IMR-90 (cell line): Measurements from ENCODE around the gene ANKFN1. TPM values are rescaled to one million over a fixed set of nuclear protein-coding genes. Genes with fewer than 3 reads are reported as not detected.

Experiments used
- ATAC-seq: fragments of 200-7000 bp; cut with Tn5 transposase; 2 replicates; pipeline ENCODE4 v1.9.1; 2020; ENCODE audit warnings: low read depth, mild to moderate bottlenecking, moderate library complexity
- BruUV-seq: library from RNA; stranded (reverse); fragments of 400-500 nt; replicated peaks from 2 replicates; lab custom pipeline; 2021; lab: Mats Ljungman, UMichigan
- CTCF ChIA-PET: fragments of 300-600 bp; formaldehyde crosslinking; extraction: SDS; loops from one replicate; lab custom pipeline; 2021; ENCODE audit warnings: antibody characterized with exemption; lab: Yijun Ruan, JAX
- POLR2A ChIA-PET: fragments of 300-600 bp; sonication (Branson Sonifier 250); formaldehyde crosslinking; loops from one replicate; lab custom pipeline; 2022; ENCODE audit warnings: antibody characterized with exemption; ENCODE audit not compliant: unreplicated experiment; lab: Charles Lee
- DNase-seq: peaks from one replicate; pipeline ENCODE4 v3.0.0; 2013
- H2AFZ ChIP-seq: replicated peaks from 2 replicates; pipeline ENCODE3; 2013; ENCODE audit warnings: low read length, mild to moderate bottlenecking; ENCODE audit not compliant: poor library complexity
- H2AK5ac ChIP-seq: 2 replicates; pipeline ENCODE4 v1.6.1; 2013; ENCODE audit warnings: low read depth, low read length, inconsistent platforms
- H2AK9ac ChIP-seq: replicated peaks from 2 replicates; pipeline ENCODE3; 2013; ENCODE audit warnings: mild to moderate bottlenecking, low read depth, low read length, moderate library complexity; ENCODE audit not compliant: poor library complexity
- H2BK120ac ChIP-seq: 2 replicates; pipeline ENCODE4 v1.6.1; 2013; ENCODE audit warnings: low read depth, low read length, inconsistent platforms
- H2BK15ac ChIP-seq: 3 replicates; pipeline ENCODE4 v1.6.1; 2013; ENCODE audit warnings: low read depth, low read length, inconsistent platforms
- H2BK20ac ChIP-seq: 2 replicates; pipeline ENCODE4 v1.6.1; 2013; ENCODE audit warnings: low read depth, mild to moderate bottlenecking, inconsistent platforms, low read length, moderate library complexity
- H2BK5ac ChIP-seq: 2 replicates; pipeline ENCODE4 v1.6.1; 2013; ENCODE audit warnings: mild to moderate bottlenecking, low read depth, low read length, inconsistent platforms; ENCODE audit not compliant: poor library complexity, severe bottlenecking
- H3K14ac ChIP-seq: replicated peaks from 2 replicates; pipeline ENCODE4 v1.6.1; 2013; ENCODE audit warnings: low read depth, low read length, inconsistent platforms
- H3K18ac ChIP-seq: 2 replicates; pipeline ENCODE4 v1.6.1; 2013; ENCODE audit warnings: low read depth, low read length, control low read depth
- H3K23ac ChIP-seq: 2 replicates; pipeline ENCODE4 v1.6.1; 2013; ENCODE audit warnings: low read depth, low read length, inconsistent platforms
- H3K27ac ChIP-seq: 2 replicates; pipeline ENCODE4 v1.5.1; 2013; ENCODE audit warnings: mild to moderate bottlenecking, control low read depth, low read length; ENCODE audit not compliant: insufficient read depth
- H3K27me3 ChIP-seq: 2 replicates; pipeline ENCODE4 v1.6.1; 2013; ENCODE audit warnings: low read length; ENCODE audit not compliant: control insufficient read depth, insufficient read depth
- H3K36me3 ChIP-seq: 2 replicates; pipeline ENCODE4 v1.6.1; 2013; ENCODE audit warnings: low read length, mixed read lengths; ENCODE audit not compliant: control insufficient read depth, insufficient read depth
- H3K4ac ChIP-seq: 2 replicates; pipeline ENCODE4 v1.6.1; 2013; ENCODE audit warnings: low read depth, low read length, inconsistent platforms
- H3K4me1 ChIP-seq: 2 replicates; pipeline ENCODE4 v1.6.1; 2013; ENCODE audit warnings: low read length, mixed read lengths; ENCODE audit not compliant: control insufficient read depth, insufficient read depth
- H3K4me2 ChIP-seq: 2 replicates; pipeline ENCODE4 v1.6.1; 2013; ENCODE audit warnings: low read depth, mild to moderate bottlenecking, control low read depth, low read length, moderate library complexity
- H3K4me3 ChIP-seq: 2 replicates; pipeline ENCODE4 v1.5.1; 2013; ENCODE audit warnings: low read depth, mild to moderate bottlenecking, control low read depth, low read length, moderate library complexity; ENCODE audit not compliant: insufficient read depth
- H3K56ac ChIP-seq: 2 replicates; pipeline ENCODE4 v1.6.1; 2013; ENCODE audit warnings: low read length, inconsistent platforms; ENCODE audit not compliant: insufficient read depth; ENCODE audit errors: extremely low read depth
- H3K79me1 ChIP-seq, 2 experiments: 2 replicates each; pipeline ENCODE4 v1.6.1; 2013; ENCODE audit warnings: low read length in 2 of 2, inconsistent platforms in 1 of 2, low read depth in 1 of 2
- H3K9ac ChIP-seq: 2 replicates; pipeline ENCODE4 v1.6.1; 2013; ENCODE audit warnings: low read depth, low read length, control low read depth
- H3K9me1 ChIP-seq: 2 replicates; pipeline ENCODE4 v1.6.1; 2013; ENCODE audit warnings: low read length, inconsistent platforms; ENCODE audit not compliant: insufficient read depth
- H3K9me3 ChIP-seq: 2 replicates; pipeline ENCODE4 v1.6.1; 2013; ENCODE audit warnings: low read length; ENCODE audit not compliant: control insufficient read depth, insufficient read depth
- H4K20me1 ChIP-seq: 2 replicates; pipeline ENCODE4 v1.6.1; 2013; ENCODE audit warnings: low read length, inconsistent platforms; ENCODE audit not compliant: insufficient read depth
- H4K5ac ChIP-seq: 2 replicates; pipeline ENCODE4 v1.6.1; 2013; ENCODE audit warnings: mild to moderate bottlenecking, low read depth, low read length, control low read depth
- H4K8ac ChIP-seq, 2 experiments: 2 replicates each; pipeline ENCODE4 v1.6.1; 2013; ENCODE audit warnings: low read depth in 2 of 2, low read length in 2 of 2, control low read depth in 1 of 2, inconsistent platforms in 1 of 2
- H4K91ac ChIP-seq: 2 replicates; pipeline ENCODE4 v1.6.1; 2013; ENCODE audit warnings: low read depth, low read length, inconsistent platforms; ENCODE audit not compliant: insufficient read depth
- BHLHE40 ChIP-seq: fragments of 150-350 bp; IDR thresholded peaks from 2 replicates; pipeline ENCODE4 v1.6.1; 2016; ENCODE audit warnings: mild to moderate bottlenecking, low read depth, low read length
- RCOR1 ChIP-seq: IDR thresholded peaks from 2 replicates; pipeline ENCODE4 v1.6.1; 2012; ENCODE audit warnings: mild to moderate bottlenecking, low read length, improper control_type of control experiment; ENCODE audit not compliant: insufficient replicate concordance
- WGBS, 2 experiments: methylation state at CpG; one replicate each; pipeline versions ENCODE4 v1.1.5 to v1.1.7; 2013; ENCODE audit warnings: missing lambda C conversion rate in 2 of 2; ENCODE audit not compliant: insufficient read length in 1 of 2; ENCODE audit errors: extremely low coverage in 2 of 2; 5-methylcytosine and 5-hydroxymethylcytosine counted together
- dilution Hi-C: fragments of 300-500 bp; cut with HindIII; formaldehyde crosslinking; loops from one replicate; pipeline ENCODE4 v1.14.3; 2018; ENCODE audit warnings: low sequenced_read_pairs; ENCODE audit not compliant: unreplicated experiment
- in situ Hi-C: fragments of 300-500 bp; cut with MboI; formaldehyde crosslinking; loops from 3 replicates; pipeline ENCODE4 v1.14.3; 2019; ENCODE audit warnings: low sequenced_read_pairs, inconsistent platforms, mixed read lengths
- intact Hi-C: fragments of 100-400 bp; cut with micrococcal nuclease; formaldehyde crosslinking; loops from 2 replicates; pipeline ENCODE4 v1.10.0; 2022
- polyA plus RNA-seq, 3 experiments: library from polyadenylated mRNA; depleted of rRNA; stranded (reverse); fragments of >200 nt; gene quantifications; 2 replicates each; pipeline ENCODE4 v1.2.3, GENCODE V29; 2012; ENCODE audit warnings: low replicate concordance in 1 of 3
- total RNA-seq: library from RNA; depleted of rRNA; stranded (reverse); fragments of >200 nt; gene quantifications from 2 replicates; pipeline ENCODE4 v1.2.3, GENCODE V29; 2012

Gene ANKFN1
- total and polyA plus RNA-seq, 2 of the 4 experiments (the other 2 are of a cell fraction) = not detected

DNA sequence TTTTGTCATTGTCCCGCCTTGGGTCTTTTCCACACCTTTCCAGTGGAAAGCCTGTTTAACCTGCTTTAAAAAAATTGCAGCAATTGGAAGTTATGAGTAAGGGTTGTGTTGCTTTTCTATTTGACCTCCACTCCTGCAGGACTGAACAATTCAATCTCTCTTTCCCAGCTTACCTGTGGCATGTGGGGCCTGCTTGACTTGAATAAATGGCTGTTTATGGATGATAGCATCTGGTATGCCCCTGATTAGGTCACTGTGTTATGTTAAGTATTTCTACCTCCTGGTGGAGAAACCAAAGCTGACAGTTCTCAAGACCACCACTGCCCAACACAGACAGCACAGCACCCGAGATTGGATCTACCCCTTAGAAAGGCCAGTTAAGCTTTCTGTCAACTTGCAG lies 375.4 kb downstream of the ANKFN1 start:
- Histone ChIP-seq H2AFZ (no peak overlapping the region), H3K27me3 (no peaks in the 10 kb centered on the region), H2BK5ac (no peak overlapping the region), H3K9ac (no peak overlapping the region), H2AK9ac (no peak overlapping the region), H3K9me3 (no peaks in the 10 kb centered on the region), H3K79me1 (no peaks in the 10 kb centered on the region), H3K56ac (no peak overlapping the region), H3K27ac (no peak overlapping the region), H2BK120ac (no peak overlapping the region), H3K23ac (no peak overlapping the region), H2BK20ac (no peak overlapping the region), H3K14ac (no peak overlapping the region), H4K5ac (no peak overlapping the region), H2BK15ac (no peak overlapping the region), H3K4me3 (no peak overlapping the region), H4K8ac (no peak overlapping the region), H3K36me3 (no peaks in the 10 kb centered on the region), H2AK5ac (no peak overlapping the region), H4K91ac (no peak overlapping the region), H3K4ac (no peak overlapping the region), H3K9me1 (no peaks in the 10 kb centered on the region), H3K18ac (no peak overlapping the region), H4K20me1 (no peaks in the 10 kb centered on the region), H3K4me2 (no peak overlapping the region), H3K4me1 (no peaks in the 10 kb centered on the region)
- ATAC-seq (no peak), DNase-seq (no peak)
- ChIA-PET POLR2A (no interaction called here), CTCF (no interaction called here)
- in situ Hi-C loops (no loop called here), dilution Hi-C loops (no loop called here), intact Hi-C loops (no loop called here)
- no peak for TF ChIP-seq BHLHE40
- TF ChIP-seq RCOR1 = no peak
- no CpG with 5 or more reads among the region's 2 CpGs for WGBS, 2 experiments
- no TSS peak for BruUV-seq
